Kidney capillary endothelial cell (primary cell): ENCODE results near the gene ATP2B2.
A peak's percentile ranks its signal among the peaks of the same experiment; 100 is the strongest.
"Not testable (repeated sequence)": the region's sequence is repeated elsewhere in the genome, so short reads cannot be mapped to it uniquely, and the experiment has no call there.

Experiments used
- DNase-seq: peaks from one replicate; pipeline ENCODE4 v3.0.0-alpha.2; 2018; ENCODE audit warnings: low spot score

ATP2B2 gene

GRCh38 chr3:10321630-10322351, 183.6 kb downstream of the ATP2B2 start:
- no peak for DNase-seq

GRCh38 chr3:10320320-10320677, 185.1 kb downstream of the ATP2B2 start:
- DNase-seq: no peak

GRCh38 chr3:10319804-10320203, 185.6 kb downstream of the ATP2B2 start:
- no peak for DNase-seq

GRCh38 chr3:10319251-10319650, 186.1 kb downstream of the ATP2B2 start:
- DNase-seq: no peak

- DNase-seq: no peak
Observed at GRCh38 chr3:10317961-10318350, 187.4 kb downstream of the ATP2B2 start.

GRCh38 chr3:10317311-10317960, 187.9 kb downstream of the ATP2B2 start:
- no peak for DNase-seq

- DNase-seq: no peak
Observed at GRCh38 chr3:10315771-10316344, 189.5 kb downstream of the ATP2B2 start.

GRCh38 chr3:10315101-10315500, 190.3 kb downstream of the ATP2B2 start:
- DNase-seq: no peak

GRCh38 chr3:10312861-10313260, 192.5 kb downstream of the ATP2B2 start:
- peak; percentile 79 for DNase-seq

GRCh38 chr3:10312391-10312790, 193.0 kb downstream of the ATP2B2 start:
- DNase-seq: no peak

GRCh38 chr3:10311710-10312109, 193.7 kb downstream of the ATP2B2 start:
- DNase-seq: no peak

- no peak for DNase-seq
Observed at GRCh38 chr3:10310578-10310977, 194.8 kb downstream of the ATP2B2 start.

- DNase-seq: peak; percentile 77
Observed at GRCh38 chr3:10309736-10310135, 195.7 kb downstream of the ATP2B2 start.

GRCh38 chr3:10308678-10309077, 196.7 kb downstream of the ATP2B2 start:
- no peak for DNase-seq

- no peak for DNase-seq
Observed at GRCh38 chr3:10306156-10306555, 199.2 kb downstream of the ATP2B2 start.

- no peak for DNase-seq
Observed at GRCh38 chr3:10305331-10305902, 200.0 kb downstream of the ATP2B2 start.

- DNase-seq: no peak
Observed at GRCh38 chr3:10304905-10305304, 200.5 kb downstream of the ATP2B2 start.

- no peak for DNase-seq
Observed at GRCh38 chr3:10303785-10304184, 201.6 kb downstream of the ATP2B2 start.

- DNase-seq: no peak
Observed at GRCh38 chr3:10303105-10303504, 202.3 kb downstream of the ATP2B2 start.

GRCh38 chr3:10300087-10300486, 205.3 kb downstream of the ATP2B2 start:
- no peak for DNase-seq

GRCh38 chr3:10299679-10300078, 205.7 kb downstream of the ATP2B2 start:
- no peak for DNase-seq

GRCh38 chr3:10299175-10299574, 206.2 kb downstream of the ATP2B2 start:
- no peak for DNase-seq

GRCh38 chr3:10298064-10298463, 207.3 kb downstream of the ATP2B2 start:
- DNase-seq: not testable (repeated sequence)
